ENCODE data around the gene IL2RA.

The IL2RA gene

GRCh38 chr10:5991708-5992107 lies 70.5 kb downstream of the IL2RA start:
- H3K4me1 Mint-ChIP-seq (ENCODE audit: low read depth): peaks cover 13% of the 10 kb centered on the region
- peaks cover 12% of the 10 kb centered on the region for H3K36me3 Mint-ChIP-seq (ENCODE audit: low read depth)
- H3K4me3 Mint-ChIP-seq: no peak overlapping the region
- H3K27me3 Mint-ChIP-seq (ENCODE audit: low read depth): peaks cover 26% of the 10 kb centered on the region
- no peak overlapping the region for H3K27ac Mint-ChIP-seq
- H3K9me3 Mint-ChIP-seq: peaks cover 36% of the 10 kb centered on the region

GRCh38 chr10:5989756-5990155 lies 72.4 kb downstream of the IL2RA start:
- Mint-ChIP-seq H3K4me3 (no peak overlapping the region), H3K27ac (no peak overlapping the region), H3K27me3 (ENCODE audit: low read depth) (peaks cover 22% of the 10 kb centered on the region), H3K4me1 (ENCODE audit: low read depth) (peaks cover 16% of the 10 kb centered on the region), H3K36me3 (ENCODE audit: low read depth) (peaks cover 12% of the 10 kb centered on the region), H3K9me3 (peaks cover 30% of the 10 kb centered on the region)

- peaks cover 11% of the 10 kb centered on the region for H3K36me3 Mint-ChIP-seq (ENCODE audit: low read depth)
- peaks cover 16% of the 10 kb centered on the region for H3K4me1 Mint-ChIP-seq (ENCODE audit: low read depth)
- H3K27ac Mint-ChIP-seq: peak overlapping the region; percentile 85
- H3K9me3 Mint-ChIP-seq: peaks cover 18% of the 10 kb centered on the region
- peak overlapping the region; percentile 23 for H3K4me3 Mint-ChIP-seq
- peaks cover 16% of the 10 kb centered on the region for H3K27me3 Mint-ChIP-seq (ENCODE audit: low read depth)
These were observed 73.7 kb downstream of the IL2RA start for GRCh38 chr10:5988336-5988920.

GRCh38 chr10:5987747-5988146 lies 74.4 kb downstream of the IL2RA start:
- peaks cover 9% of the 10 kb centered on the region for H3K36me3 Mint-ChIP-seq (ENCODE audit: low read depth)
- peaks cover 14% of the 10 kb centered on the region for H3K9me3 Mint-ChIP-seq
- H3K4me1 Mint-ChIP-seq (ENCODE audit: low read depth): peaks cover 16% of the 10 kb centered on the region
- peaks cover 14% of the 10 kb centered on the region for H3K27me3 Mint-ChIP-seq (ENCODE audit: low read depth)
- H3K4me3 Mint-ChIP-seq: peak overlapping the region; percentile 23
- H3K27ac Mint-ChIP-seq: peak overlapping the region; percentile 85

- H3K9me3 Mint-ChIP-seq: no peaks in the 10 kb centered on the region
- no peak overlapping the region for H3K27ac Mint-ChIP-seq
- H3K27me3 Mint-ChIP-seq (ENCODE audit: low read depth): peaks cover 20% of the 10 kb centered on the region
- no peak overlapping the region for H3K4me3 Mint-ChIP-seq
- H3K4me1 Mint-ChIP-seq (ENCODE audit: low read depth): peaks cover 19% of the 10 kb centered on the region
- H3K36me3 Mint-ChIP-seq (ENCODE audit: low read depth): peaks cover 3% of the 10 kb centered on the region
These were observed 77.1 kb downstream of the IL2RA start for GRCh38 chr10:5985029-5985428.

GRCh38 chr10:5983774-5984173 lies 78.4 kb downstream of the IL2RA start:
- Mint-ChIP-seq H3K27ac (no peak overlapping the region), H3K4me3 (no peak overlapping the region), H3K36me3 (ENCODE audit: low read depth) (peaks cover 3% of the 10 kb centered on the region)

GRCh38 chr10:5981529-5981928 lies 80.6 kb downstream of the IL2RA start:
- Mint-ChIP-seq H3K27me3 (ENCODE audit: low read depth) (peaks cover 23% of the 10 kb centered on the region), H3K36me3 (ENCODE audit: low read depth) (peaks cover 3% of the 10 kb centered on the region), H3K4me1 (ENCODE audit: low read depth) (peaks cover 10% of the 10 kb centered on the region), H3K27ac (no peak overlapping the region), H3K4me3 (no peak overlapping the region), H3K9me3 (no peaks in the 10 kb centered on the region)

More at GRCh38 chr10:5983774-5984173, 78.4 kb downstream of the IL2RA start:
- Mint-ChIP-seq H3K4me1 (ENCODE audit: low read depth) (peaks cover 19% of the 10 kb centered on the region), H3K27me3 (ENCODE audit: low read depth) (peaks cover 20% of the 10 kb centered on the region), H3K9me3 (no peaks in the 10 kb centered on the region)

GRCh38 chr10:5978230-5978489 lies 84.0 kb downstream of the IL2RA start:
- Mint-ChIP-seq H3K36me3 (ENCODE audit: low read depth) (peaks cover 5% of the 10 kb centered on the region), H3K9me3 (no peaks in the 10 kb centered on the region), H3K4me1 (ENCODE audit: low read depth) (peaks cover 30% of the 10 kb centered on the region), H3K27ac (peak overlapping the region; percentile 97), H3K27me3 (ENCODE audit: low read depth) (peaks cover 15% of the 10 kb centered on the region), H3K4me3 (peak overlapping the region; percentile 93)

- H3K9me3 Mint-ChIP-seq: no peaks in the 10 kb centered on the region
- H3K27me3 Mint-ChIP-seq (ENCODE audit: low read depth): peaks cover 15% of the 10 kb centered on the region
- H3K4me1 Mint-ChIP-seq (ENCODE audit: low read depth): peaks cover 30% of the 10 kb centered on the region
- peak within 1 kb of the TSS; percentile 93 for H3K4me3 Mint-ChIP-seq
- peaks cover 5% of the 10 kb centered on the region for H3K36me3 Mint-ChIP-seq (ENCODE audit: low read depth)
- H3K27ac Mint-ChIP-seq: peak within 1 kb of the TSS; percentile 97
These were observed 84.5 kb downstream of the IL2RA start, which contains the start of gene IL15RA for GRCh38 chr10:5977471-5978229. Gene IL15RA, minus strand, starts transcription at chr10:5977543. Its CDS starts 51 bp downstream, at chr10:5977492.

- no peaks in the 10 kb centered on the region for H3K9me3 Mint-ChIP-seq
- H3K4me1 Mint-ChIP-seq (ENCODE audit: low read depth): peaks cover 35% of the 10 kb centered on the region
- H3K36me3 Mint-ChIP-seq (ENCODE audit: low read depth): peaks cover 5% of the 10 kb centered on the region
- peak overlapping the region; percentile 93 for H3K4me3 Mint-ChIP-seq
- peaks cover 15% of the 10 kb centered on the region for H3K27me3 Mint-ChIP-seq (ENCODE audit: low read depth)
- peak overlapping the region; percentile 96 for H3K27ac Mint-ChIP-seq
These were observed 85.4 kb downstream of the IL2RA start for GRCh38 chr10:5976512-5977470.

- peak overlapping the region; percentile 93 for H3K4me3 Mint-ChIP-seq
- H3K27ac Mint-ChIP-seq: peak overlapping the region; percentile 96
- H3K36me3 Mint-ChIP-seq (ENCODE audit: low read depth): peaks cover 5% of the 10 kb centered on the region
- no peaks in the 10 kb centered on the region for H3K9me3 Mint-ChIP-seq
- H3K4me1 Mint-ChIP-seq (ENCODE audit: low read depth): peaks cover 44% of the 10 kb centered on the region
- peaks cover 11% of the 10 kb centered on the region for H3K27me3 Mint-ChIP-seq (ENCODE audit: low read depth)
These were observed 86.3 kb downstream of the IL2RA start for GRCh38 chr10:5975641-5976473.

- H3K36me3 Mint-ChIP-seq (ENCODE audit: low read depth): peaks cover 16% of the 10 kb centered on the region
- no peak overlapping the region for H3K4me3 Mint-ChIP-seq
- H3K9me3 Mint-ChIP-seq: no peaks in the 10 kb centered on the region
- peaks cover 50% of the 10 kb centered on the region for H3K4me1 Mint-ChIP-seq (ENCODE audit: low read depth)
- no peaks in the 10 kb centered on the region for H3K27me3 Mint-ChIP-seq (ENCODE audit: low read depth)
- no peak overlapping the region for H3K27ac Mint-ChIP-seq
These were observed 89.1 kb downstream of the IL2RA start for GRCh38 chr10:5973069-5973468.

GRCh38 chr10:5971886-5972285 lies 90.3 kb downstream of the IL2RA start:
- H3K4me3 Mint-ChIP-seq: no peak overlapping the region

More at GRCh38 chr10:5971886-5972285, 90.3 kb downstream of the IL2RA start:
- Mint-ChIP-seq H3K27ac (no peak overlapping the region), H3K27me3 (ENCODE audit: low read depth) (no peaks in the 10 kb centered on the region), H3K9me3 (no peaks in the 10 kb centered on the region), H3K36me3 (ENCODE audit: low read depth) (peaks cover 20% of the 10 kb centered on the region), H3K4me1 (ENCODE audit: low read depth) (peaks cover 50% of the 10 kb centered on the region)

All from T-helper 1 cell treated with Interleukin-12 subunit alpha and Interleukin-12 subunit beta and Interleukin-4 antibody, amounts not matched to agents 30 μg/mL and 1 μg/mL, for 36 hours (primary cell).